Fibroblast of the aortic adventitia (primary cell): ENCODE measurements around the gene MSL3B.

Experiments used
- DNase-seq: peaks from one replicate; pipeline ENCODE4 v3.0.0-alpha.2; 2010; ENCODE audit warnings: low read depth
- H3K4me3 ChIP-seq: 2 replicates; pipeline ENCODE4 v1.5.1; 2011; ENCODE audit warnings: low read depth, mild to moderate bottlenecking, control low read depth, low read length, moderate library complexity
- TF ChIP-seq, protein P1 (sequence below): IDR thresholded peaks from 2 replicates; pipeline ENCODE4 v1.5.1; 2011; ENCODE audit warnings: mild to moderate bottlenecking, low read length, control low read depth, inconsistent platforms; ENCODE audit not compliant: insufficient read depth

MSL3B gene

DNA sequence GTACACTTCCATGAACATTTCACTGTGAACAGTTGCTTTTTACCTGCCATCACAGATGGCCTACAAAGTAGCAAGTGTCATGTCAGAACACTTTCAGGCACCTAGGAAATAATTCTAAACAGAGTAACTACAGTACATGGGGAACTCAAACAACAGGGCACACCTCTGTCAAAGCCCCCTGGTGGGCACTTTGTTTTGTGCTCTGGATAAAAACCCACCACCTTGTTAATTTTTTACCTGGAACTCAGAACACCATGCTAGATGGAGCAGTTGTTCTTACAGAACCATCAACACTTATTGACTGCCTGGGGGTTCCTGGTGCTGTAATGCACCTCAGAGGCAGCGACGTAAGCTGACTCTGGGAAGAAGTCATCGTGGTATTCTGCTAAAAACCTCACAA, 2.3 kb downstream of the MSL3B start:
- no peak for DNase-seq
- H3K4me3 ChIP-seq: no peak overlapping the region
- TF ChIP-seq, protein P1, sequence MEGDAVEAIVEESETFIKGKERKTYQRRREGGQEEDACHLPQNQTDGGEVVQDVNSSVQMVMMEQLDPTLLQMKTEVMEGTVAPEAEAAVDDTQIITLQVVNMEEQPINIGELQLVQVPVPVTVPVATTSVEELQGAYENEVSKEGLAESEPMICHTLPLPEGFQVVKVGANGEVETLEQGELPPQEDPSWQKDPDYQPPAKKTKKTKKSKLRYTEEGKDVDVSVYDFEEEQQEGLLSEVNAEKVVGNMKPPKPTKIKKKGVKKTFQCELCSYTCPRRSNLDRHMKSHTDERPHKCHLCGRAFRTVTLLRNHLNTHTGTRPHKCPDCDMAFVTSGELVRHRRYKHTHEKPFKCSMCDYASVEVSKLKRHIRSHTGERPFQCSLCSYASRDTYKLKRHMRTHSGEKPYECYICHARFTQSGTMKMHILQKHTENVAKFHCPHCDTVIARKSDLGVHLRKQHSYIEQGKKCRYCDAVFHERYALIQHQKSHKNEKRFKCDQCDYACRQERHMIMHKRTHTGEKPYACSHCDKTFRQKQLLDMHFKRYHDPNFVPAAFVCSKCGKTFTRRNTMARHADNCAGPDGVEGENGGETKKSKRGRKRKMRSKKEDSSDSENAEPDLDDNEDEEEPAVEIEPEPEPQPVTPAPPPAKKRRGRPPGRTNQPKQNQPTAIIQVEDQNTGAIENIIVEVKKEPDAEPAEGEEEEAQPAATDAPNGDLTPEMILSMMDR: no peak

DNA sequence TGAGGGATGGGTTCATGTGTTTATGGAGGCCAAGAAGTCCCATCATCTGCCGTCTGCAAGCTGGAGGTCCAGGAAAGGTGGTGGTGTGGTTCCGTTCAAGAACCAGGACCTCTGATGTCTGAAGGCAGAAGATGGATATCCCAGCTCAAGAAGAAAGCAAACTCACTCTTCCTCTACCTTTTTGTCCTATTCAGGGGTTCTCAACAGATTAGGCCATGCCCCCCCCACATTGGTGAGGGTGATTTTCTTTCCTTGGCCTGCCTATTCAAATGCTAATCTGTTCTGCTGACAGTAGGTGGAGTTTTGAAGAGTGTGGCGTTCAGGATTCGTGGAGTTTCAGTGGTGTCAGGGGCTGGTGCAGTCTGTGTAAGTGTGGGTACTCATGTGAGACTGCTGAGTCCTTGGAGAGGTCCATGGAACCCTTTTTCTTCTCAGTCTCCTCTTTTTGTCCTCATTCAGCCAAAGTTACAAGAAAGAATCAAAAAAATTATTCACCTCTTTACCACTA, 5.9 kb downstream of the MSL3B start:
- DNase-seq: no peak
- TF ChIP-seq, protein P1: no peak
- H3K4me3 ChIP-seq: no peak overlapping the region

DNA sequence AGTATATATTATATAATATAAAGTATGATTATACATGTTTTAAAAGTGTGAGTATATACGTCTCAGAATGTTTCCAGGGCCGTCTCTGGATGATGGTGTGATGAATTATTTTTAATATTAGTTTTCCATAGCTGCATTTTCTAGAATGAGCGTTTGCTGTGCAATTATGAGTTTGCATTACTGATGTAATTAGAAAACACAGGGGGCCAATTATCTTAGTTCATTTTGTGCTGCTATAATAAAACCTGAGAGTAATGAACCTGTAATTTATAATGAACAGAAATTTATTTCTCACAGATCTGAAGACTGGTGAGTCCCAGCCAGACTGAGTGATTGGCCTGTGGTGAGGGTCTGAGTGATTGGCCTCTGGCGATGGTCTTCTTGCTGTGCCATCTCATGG, 9.9 kb downstream of the MSL3B start:
- TF ChIP-seq, protein P1: no peak
- no peak for DNase-seq
- no peak overlapping the region for H3K4me3 ChIP-seq

DNA sequence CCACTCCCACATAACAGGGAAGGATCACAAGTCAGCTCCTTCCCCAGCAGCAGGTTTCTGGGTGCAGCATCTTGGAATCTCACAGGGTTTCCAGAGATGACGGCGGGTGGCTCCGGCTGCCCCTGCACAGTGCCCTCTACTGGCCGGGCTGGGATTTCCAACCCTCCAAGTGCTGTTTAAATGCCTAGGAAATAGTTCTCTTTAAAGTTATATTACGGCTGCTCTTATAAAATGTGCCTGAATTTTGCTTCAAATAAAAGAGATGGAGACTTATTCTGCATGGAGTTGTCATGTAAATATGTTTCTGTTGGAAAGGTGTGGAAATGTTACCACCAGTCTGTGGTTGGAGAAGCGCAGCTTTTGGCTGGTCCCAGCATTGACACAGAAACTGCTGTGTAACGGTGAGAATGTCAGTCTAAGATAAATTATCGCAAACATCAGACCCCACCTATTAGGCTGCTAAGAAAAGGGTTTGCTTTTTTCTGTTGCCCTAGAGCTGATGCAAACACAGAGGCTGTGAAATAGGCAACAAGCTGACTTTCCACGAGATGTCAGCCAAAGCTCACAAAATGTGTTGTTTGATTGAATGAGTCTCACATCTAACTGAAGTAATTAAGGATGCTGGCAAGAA, 10.6 kb downstream of the MSL3B start:
- TF ChIP-seq, protein P1: peak; percentile 60
- no peak overlapping the region for H3K4me3 ChIP-seq
- DNase-seq: no peak

DNA sequence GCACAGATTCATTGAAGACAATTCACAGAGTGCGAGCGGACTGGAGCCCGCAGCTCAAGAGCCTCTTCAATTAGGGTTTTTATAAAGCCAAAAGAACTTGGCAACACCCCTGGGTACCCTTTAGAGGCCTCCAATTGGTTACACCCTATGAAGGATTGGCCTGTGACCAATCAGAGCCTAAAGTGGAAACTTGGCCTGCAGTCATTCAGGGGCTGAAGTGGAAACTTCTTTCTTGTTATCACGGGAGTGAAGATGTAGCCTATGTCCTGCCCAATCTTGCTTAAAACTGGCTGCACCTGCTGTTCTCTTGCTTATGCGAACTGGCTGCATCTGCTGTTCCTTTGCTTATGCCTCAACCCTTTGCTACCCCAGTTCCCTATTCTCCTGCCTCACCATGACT, 12.0 kb downstream of the MSL3B start:
- TF ChIP-seq, protein P1: no peak
- no peak for DNase-seq
- no peak overlapping the region for H3K4me3 ChIP-seq

DNA sequence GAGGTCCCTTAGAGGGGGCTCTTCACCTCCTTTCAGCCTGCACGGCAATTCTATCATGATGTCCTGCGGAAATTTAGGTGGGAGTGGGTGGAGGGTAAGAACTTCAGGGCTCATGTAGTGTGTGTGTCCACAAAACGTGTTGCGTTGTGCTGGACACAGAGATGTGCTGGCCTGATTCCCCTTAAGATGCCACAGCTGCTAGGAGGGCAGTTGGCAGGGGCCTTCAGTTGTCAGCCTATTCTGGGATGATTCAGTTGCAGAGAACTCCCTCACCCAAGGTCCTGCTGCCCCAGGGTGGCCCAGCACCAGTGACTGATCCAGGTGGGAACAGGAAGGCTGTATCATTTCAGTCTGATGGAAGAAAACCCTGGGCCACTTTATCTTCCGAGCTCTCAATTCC, 12.8 kb downstream of the MSL3B start:
- TF ChIP-seq, protein P1: no peak
- H3K4me3 ChIP-seq: no peak overlapping the region
- no peak for DNase-seq
